HFF-Myc (cell line): ENCODE data around the gene LTBP1.
A peak's percentile ranks its signal among the peaks of the same experiment; 100 is the strongest.

Experiments
- DNase-seq: peaks from one replicate; pipeline ENCODE4 v3.0.0-alpha.2; 2011; ENCODE audit warnings: low read depth; ENCODE audit errors: extremely low read depth
- H3K4me3 ChIP-seq: replicated peaks from 2 replicates; pipeline ENCODE4 v1.5.1; 2011; ENCODE audit warnings: low read depth, mild to moderate bottlenecking, control low read depth, low read length
- CTCF ChIP-seq: IDR thresholded peaks from 2 replicates; pipeline ENCODE4 v1.5.1; 2012; ENCODE audit warnings: mild to moderate bottlenecking, low read depth, low read length, control low read depth; ENCODE audit errors: missing control alignments

LTBP1 gene

GRCh38 chr2:33100921-33101320 is 154.2 kb downstream of the LTBP1 start:
- no peak overlapping the region for H3K4me3 ChIP-seq
- TF ChIP-seq CTCF = no peak
- DNase-seq = no peak

- no peak overlapping the region for H3K4me3 ChIP-seq
- no peak for TF ChIP-seq CTCF
- no peak for DNase-seq
Observed at GRCh38 chr2:33104052-33104623, 157.4 kb downstream of the LTBP1 start.

GRCh38 chr2:33104726-33105125 is 158.0 kb downstream of the LTBP1 start:
- TF ChIP-seq CTCF = no peak
- no peak for DNase-seq
- no peak overlapping the region for H3K4me3 ChIP-seq

GRCh38 chr2:33106115-33106514 is 159.4 kb downstream of the LTBP1 start:
- H3K4me3 ChIP-seq = no peak overlapping the region
- no peak for TF ChIP-seq CTCF
- DNase-seq = no peak

GRCh38 chr2:33107690-33108482 is 161.1 kb downstream of the LTBP1 start:
- no peak for TF ChIP-seq CTCF
- no peak for DNase-seq
- H3K4me3 ChIP-seq = no peak overlapping the region

GRCh38 chr2:33108483-33109443 is 162.0 kb downstream of the LTBP1 start:
- TF ChIP-seq CTCF = no peak
- peak; percentile 75 for DNase-seq

More at GRCh38 chr2:33108483-33109443, 162.0 kb downstream of the LTBP1 start:
- no peak overlapping the region for H3K4me3 ChIP-seq
